TTC549 (cell line): ENCODE results near the gene RPL31.
A peak's percentile ranks its signal among the peaks of the same experiment; 100 is the strongest.

ENCODE experiments used
- FAIRE-seq: peaks from 2 replicates; lab custom pipeline; 2012; peaks lifted over from hg19 to GRCh38; lab: Jason Lieb, UNC

Gene RPL31

DNA sequence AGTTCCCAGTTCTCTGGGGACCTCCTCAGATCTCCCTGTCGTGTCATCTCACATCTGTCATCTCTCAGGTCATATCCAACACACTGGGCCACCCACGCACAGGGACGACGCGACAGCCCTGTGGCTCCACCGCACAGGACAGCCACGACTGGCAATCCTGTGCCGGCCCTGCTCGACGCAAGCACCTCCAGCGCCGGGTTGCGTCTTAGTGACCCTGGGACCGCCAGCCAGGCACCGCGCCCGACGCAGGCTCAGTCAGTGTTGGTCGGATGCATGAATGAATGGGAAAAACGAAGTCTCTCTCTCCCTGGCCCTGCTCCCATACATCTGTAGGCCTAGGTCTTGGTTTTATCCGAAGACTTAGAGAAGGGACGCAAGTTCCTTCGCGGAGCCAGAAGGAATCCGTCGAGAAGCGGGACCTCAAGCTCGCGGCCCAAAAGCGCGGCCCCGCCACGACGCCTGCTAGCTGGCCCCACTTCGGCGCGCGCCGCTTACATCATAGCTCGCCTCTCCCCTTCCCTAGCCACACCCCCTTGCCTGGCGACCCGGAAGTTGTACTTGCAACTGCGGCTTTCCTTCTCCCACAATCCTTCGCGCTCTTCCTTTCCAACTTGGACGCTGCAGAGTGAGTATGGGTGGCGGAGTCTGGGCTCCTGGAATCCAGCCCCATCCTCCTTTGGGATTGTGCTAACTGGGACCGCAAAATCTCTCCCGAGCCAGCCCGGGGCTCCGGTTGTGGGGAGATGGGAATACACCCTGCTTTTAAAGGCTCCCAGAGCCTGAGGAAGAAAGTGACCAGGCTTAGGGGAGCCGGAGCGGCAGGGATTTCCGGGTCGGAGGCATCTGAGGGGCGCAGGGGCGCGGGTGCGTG, at the start of gene RPL31:
RPL31 (plus strand) TSS at position 599 of the 871 bp plus-strand sequence. CDS start 413 bp downstream, outside the sequence.
- FAIRE-seq, result peak; percentile 55

DNA sequence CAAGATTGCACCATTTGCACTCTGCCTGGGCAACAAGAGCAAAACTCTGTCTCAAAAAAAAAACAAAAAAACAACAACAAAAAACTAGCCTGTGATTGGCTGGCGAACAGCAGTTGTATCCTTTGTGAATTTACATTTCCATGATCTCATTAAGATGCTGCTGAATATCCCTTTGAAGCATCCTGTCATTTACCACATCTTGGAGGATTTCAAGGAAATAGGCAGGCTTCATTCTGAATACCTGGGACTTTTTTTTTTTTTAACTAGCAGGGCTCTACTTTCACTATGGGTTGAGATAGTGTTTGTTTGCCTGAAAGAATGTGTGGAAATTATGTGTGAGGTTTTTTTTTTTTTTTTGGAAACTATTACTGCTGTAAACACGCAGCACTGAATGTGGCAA, 49.6 kb upstream of the RPL31 start:
- no peak for FAIRE-seq

DNA sequence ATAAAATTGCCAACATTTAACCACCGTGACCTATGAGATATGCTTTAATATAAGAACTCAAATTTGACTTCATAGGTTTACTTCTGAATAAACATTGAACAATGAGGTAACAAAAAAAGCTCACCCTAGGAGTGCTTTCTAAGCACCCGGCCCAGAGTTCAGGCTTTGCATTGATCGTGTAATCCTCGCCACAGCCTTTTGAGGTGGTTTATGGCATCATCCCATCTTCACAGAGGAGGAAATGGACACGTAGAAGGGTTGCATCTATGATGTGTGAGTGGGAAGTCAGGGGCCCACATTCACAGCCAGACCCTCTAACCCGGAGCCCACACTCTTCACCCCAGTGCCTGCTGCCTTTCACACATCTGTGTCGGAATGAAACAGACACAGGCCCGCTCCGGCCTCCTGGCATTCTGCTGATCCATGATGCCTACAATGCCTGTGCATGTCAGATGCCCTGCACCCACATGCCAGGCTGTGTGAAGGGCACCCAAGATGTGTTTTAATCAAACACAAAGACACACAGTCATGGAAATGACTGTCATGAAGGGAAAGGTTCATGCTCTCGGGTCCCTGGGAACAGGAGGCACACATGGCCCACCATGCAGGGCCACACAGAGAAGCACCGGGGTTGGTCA, 48.6 kb upstream of the RPL31 start:
- no peak for FAIRE-seq

DNA sequence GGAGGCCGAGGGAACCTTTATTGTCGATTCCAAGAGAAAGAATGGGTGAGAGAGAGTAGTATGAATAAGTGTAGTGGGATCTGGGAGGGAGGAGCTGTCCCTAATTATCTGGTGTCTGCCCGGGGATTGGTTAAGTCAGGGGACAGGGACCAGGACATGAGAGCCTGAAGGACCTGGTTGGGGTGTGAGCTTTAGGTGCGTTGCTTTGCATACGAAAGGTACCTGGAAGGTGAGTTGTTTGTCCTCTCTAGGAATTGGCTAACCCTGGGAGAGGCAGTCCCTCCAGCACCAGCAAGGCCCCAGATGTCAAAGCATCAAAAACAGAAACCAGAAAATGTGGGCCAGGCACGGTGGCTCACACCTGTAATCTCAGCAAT, 48.1 kb upstream of the RPL31 start:
- no peak for FAIRE-seq

DNA sequence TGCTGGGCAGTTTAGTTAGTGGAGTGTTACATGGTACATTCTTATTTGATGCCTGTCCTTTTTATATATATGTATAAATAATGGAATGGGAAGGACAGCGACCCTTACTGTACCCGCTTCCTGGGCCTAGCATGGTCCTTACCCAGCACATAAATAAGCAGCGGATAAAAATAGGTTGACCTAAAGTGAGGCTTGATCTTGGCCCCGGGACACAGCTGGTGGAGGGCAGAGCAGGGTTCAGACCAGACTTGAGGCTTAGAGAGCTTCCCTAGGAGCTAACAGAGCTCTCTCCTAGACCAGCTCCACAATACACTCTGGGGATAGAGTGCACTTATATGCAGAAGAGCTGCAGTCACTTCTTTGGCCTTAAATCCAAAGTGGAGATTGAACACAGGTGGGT, 46.9 kb upstream of the RPL31 start:
- FAIRE-seq, result no peak

DNA sequence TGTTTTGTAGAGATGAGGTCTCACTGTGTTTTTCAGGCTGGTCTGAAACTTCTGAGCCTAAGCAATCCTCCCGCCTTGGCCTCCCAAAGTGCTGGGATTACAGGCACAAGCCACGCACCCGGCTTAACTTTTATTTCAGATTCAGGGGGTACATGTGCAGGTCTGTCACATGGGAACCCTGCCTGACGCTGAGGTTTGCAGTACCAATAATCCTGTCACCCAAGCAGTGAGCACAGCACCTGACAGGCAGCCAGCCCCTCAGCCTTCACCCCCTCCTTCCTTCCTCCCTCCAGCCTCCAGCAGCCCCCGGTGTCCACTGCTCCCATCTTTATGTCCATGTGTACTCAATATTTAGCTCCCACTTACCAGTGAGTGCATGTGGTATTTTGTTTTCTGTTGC, 46.0 kb upstream of the RPL31 start:
- FAIRE-seq, result no peak

DNA sequence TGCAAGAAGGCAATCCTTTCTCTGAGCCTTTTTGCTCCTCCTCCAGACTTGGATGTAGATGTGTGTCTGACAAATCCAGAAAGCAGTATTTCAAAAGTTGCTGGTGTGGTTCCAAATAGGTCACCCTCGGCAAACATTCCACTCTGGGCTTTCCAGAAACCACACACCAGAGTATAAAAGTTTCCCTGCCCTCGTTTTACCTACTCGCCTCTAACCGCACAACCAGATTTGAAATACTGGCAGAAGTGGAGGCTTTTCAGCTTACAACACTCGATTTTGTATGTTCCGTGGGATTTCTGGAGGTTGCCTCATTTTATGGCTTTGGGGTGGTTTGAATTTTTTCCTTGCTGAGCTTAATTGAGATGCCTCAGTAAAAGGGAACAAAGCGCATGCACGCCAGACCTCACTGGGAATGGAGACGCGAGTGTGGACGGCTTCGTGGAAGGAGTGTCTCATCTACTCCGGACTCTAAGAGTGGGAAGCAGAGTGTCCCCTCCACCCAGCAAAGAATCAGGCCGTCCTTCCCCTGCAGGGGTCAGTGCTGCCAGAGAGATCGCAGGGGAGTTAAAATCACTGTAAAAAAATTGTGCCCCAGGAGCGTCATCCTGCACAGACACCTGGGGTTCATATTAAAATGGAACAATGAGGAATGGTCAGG, 44.0 kb upstream of the RPL31 start:
- no peak for FAIRE-seq

DNA sequence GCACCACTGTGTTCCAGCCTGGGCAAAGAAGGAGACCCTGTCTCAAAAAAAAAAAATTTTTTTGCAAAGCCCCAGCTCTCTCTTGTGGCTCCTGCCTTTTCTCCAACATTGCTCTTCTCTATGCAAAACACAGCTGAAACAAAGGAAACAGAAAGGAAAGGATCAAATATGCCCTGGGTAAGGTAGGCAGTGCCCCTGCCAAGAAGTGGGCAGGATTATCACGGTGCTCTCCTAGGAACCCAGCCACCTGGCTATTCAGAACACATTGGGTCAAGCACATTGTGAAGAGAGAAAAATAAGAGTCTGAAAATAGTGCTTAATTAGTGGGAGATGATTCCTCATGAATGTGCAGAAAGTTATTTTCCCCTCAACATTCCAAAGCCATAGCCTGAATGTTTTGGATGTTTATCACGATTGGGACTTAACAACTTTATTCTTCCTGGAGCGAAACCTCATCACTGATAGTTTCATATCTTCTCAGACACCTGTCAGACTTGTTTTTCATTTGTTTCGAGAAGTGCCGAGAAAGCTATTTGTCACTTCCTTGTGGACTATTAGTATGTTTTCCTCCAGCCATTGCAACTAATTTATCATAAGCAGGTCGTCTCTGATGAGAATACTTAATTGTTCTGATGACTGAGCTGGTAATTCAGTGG, 42.7 kb upstream of the RPL31 start:
- FAIRE-seq, result no peak

DNA sequence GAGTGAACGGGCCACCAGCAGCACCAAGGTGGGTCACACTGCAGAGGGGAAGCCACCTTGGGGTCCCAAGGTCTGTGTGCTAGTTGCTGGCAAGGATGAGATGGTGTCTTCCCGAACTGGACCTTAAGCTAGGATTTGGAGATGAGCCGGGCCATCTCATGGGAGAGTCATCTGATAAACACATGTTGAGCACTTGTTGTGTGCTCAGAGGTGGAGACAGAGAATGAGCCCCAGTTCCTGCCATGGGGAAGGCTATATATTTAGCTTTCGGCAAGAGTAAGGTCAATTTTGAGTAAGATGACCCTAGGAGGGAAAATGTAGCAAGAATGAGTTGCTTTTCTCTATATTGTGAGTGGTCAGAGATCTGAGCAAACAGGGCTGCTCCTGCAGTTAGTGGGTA, 41.4 kb upstream of the RPL31 start:
- no peak for FAIRE-seq

DNA sequence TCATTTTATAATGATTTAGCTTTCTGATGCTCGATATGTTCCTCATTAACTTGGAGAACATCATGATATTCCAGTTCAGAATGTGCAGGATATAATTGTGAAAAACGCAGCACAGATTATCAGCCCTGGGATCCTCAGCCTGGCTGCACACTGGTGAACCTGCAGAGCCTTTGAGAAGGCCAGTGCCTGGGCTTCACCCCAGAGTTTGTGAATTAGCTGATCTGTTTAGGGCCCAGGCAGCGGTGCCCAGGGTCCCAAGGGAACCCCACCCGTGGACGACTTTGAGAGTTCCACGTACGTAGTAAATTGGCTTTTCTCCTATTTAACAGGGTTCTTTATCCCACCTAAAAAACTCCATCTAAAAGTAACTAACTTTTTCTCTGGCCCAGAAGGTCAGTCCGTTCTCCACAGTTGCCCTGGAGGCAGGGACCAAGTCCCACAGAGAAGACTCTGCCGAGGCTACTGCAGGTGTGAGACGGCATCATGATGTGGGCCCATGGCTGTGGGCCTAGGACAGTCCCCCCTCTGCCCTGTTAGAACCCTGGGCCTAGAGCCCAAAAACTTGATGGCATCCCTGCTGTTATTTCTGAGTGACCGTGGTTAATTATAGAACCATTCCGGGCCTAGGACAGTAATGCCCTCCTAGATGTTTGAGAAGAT, 39.6 kb upstream of the RPL31 start:
- no peak for FAIRE-seq

DNA sequence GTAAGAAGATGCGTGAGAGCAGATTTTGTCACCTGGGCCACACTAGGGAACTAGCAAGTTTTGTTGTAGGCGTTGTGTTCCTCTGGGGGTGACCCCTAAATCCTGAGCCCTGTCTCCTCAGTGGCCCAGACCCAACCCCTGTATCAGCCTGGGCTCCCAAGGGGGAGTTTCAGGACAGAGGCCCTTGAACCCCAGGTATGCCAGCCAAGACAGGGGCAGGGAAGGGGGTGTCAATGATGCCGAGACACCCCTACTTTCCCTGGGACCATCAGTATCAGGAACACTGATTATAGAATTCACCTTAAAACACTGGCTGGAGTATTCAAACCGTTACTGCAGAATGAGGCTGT, 39.1 kb upstream of the RPL31 start:
- FAIRE-seq, result no peak

DNA sequence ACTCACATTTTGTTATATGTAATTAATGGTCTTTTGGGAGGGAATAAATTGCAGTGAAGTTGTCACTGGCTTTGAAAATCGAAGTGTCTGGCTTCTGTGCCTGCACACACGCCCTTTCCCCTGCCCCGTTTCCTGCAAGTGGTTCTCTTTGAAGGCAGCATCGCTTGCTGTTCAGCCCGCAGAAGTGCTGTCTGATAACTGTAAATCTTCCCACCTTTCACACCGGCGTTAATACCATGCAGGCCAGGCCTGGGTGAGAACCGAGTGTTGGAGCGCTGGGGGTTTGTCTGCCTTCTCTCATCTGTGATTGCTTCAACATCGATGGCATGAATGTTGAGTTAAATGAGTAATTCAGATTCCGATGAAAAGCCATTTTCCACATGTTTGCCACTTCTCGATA, 37.9 kb upstream of the RPL31 start:
- FAIRE-seq, result no peak

DNA sequence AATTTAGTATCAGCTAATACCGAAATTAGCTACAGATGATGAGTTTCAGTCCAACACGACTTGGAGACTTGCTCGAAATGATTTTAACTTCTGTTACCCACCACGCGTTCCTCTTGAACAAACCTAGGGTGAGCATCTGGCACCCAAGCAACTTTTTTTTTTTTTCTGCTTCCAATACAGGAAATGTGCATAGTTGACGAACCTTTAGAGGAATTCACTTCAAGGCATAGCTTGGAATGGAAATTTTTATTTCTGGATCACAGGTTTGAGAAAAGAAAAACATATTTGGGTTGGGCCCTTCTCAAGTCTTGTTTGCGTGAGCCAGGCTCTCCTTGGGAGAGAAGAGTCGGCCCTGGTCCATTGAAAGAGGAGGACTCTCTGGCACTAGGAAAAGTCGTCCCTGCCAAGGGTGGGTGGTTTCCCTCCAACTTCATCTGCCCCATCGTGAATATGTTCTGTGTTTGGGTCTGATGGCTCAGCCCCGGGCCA, 37.4 kb upstream of the RPL31 start:
- no peak for FAIRE-seq

DNA sequence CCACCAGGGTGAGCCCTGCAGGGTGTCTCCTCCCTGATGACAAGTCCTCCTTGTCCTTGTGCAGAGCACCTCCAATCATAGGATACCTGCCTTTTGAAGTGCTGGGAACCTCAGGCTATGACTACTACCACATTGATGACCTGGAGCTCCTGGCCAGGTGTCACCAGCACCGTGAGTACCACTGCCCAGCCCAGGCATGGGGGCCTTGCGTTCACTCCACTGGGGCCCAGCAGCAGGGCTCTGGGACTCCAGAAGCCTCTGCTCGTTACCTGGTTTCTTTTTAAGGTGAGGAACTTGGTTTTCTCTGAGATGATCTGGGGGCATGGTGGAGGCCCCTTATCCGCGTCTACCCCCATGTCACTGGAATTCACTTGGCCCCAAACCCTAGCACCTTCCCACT, 36.5 kb upstream of the RPL31 start:
- no peak for FAIRE-seq

DNA sequence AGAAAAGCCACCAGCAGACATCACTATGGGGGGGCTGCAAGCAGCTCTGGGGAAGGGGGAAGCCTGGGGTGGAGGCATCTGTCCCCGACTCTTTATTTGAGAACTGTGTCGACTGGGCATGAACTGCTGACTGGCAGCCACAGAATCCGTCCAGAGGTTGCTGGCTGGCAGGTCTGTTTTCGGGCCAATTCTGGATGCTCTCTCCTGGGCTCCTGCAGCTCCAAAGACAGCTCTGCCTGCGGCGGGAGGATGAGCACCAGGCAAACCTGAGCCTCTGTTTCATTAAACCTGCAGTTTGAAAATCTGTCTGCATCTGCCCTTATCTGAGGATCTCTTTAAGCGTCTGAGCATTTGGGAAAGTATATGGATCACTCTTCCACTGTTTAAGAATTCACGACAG, 34.4 kb upstream of the RPL31 start:
- no peak for FAIRE-seq

DNA sequence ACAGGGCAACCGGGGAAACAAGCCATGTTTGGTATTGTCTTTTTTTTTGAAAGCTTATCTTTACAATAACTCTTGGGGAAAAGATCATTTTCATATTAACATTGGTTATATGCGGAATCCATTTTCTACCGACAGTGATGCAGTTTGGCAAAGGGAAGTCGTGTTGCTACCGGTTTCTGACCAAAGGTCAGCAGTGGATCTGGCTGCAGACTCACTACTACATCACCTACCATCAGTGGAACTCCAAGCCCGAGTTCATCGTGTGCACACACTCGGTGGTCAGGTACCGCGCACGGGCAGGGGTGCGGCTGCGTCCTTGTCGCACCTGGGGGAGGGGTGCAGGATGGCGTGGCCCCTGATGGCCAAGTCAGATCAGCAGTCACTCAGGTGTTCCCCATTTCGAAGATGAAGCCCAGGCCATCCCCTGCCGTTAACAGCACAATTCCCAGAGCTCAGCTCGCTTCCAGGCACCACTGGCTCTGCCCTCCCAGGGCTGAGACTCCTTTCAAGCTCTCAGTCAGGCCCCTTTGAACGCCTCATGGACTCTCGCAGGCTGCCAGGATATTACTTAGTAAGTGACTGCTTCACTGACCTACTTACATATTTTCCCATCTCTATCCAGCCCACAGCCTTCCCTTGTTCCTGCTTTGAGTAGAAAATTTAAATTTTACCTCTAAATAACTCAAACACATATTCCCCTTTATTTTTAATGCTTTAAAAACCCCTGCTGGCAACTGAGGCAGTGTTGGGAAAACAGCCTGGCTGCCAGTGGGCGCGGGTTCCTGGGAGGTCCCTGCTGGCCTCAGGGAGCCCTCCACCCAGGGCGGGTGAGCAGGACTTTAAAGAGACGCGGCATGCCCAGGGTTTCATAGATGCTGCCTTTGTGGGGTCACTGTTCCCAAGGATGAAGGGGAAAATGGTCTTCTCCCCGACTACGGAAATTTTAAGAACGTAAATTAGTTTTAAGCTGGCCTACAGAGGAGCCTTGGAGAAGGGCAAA, 33.6 kb upstream of the RPL31 start:
- FAIRE-seq, result no peak

DNA sequence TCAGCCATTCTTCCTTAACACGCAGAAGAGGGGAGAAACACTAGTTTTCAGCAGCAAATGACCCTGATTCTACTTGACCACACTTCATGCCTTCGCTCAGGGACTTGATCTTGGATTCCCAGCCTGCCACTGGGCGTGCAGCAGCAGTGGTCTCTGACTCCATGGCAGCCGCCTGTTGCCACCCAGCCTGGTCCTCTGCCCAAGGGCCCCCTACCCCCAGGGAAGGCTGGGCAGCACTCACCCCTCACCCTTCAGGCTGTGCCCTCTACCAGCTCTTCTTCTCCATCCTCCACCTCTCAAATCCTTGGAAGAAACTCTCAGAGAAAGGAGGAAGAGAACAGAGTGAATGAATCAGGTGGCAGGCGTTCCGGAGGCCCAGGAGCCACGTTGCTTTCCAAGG, 32.1 kb upstream of the RPL31 start:
- no peak for FAIRE-seq

DNA sequence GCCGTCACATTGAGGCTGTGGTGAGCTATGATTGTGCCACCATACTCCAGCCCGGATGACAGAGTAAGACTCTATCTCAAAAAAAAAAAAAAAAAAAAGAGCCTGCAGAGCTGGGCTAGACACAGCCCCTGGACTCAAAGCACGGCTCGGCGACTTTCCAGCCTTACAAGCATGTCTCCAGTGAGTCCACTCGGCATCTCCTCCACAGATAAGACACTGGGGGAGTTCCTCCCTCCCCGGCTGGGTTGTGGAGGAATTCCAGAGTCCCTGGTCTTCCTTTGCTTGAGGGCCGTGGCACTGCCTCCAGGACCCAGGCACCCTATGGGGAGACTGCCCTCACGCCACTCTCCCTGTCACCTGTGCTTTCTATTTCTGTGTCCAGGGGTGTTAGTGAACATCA, 30.9 kb upstream of the RPL31 start:
- no peak for FAIRE-seq

DNA sequence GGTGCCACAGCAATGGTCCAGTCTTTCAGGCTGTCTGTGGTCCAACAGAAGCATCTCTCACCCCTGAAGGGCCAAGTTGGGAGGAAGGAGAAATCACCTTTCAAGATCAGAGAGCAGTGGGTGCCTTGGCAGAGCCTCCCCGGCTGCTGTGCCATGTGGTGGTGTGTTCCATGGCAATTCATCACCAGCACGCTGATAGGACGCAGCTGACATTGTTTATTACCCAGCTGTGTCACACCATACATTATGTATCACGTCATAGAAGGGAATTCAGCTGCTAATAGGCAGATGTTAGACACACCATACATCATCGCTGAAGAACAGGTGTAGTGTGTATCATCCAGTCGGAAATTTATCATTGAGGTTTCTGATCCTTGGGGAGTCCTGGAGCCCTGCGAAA, 29.6 kb upstream of the RPL31 start:
- FAIRE-seq, result no peak

DNA sequence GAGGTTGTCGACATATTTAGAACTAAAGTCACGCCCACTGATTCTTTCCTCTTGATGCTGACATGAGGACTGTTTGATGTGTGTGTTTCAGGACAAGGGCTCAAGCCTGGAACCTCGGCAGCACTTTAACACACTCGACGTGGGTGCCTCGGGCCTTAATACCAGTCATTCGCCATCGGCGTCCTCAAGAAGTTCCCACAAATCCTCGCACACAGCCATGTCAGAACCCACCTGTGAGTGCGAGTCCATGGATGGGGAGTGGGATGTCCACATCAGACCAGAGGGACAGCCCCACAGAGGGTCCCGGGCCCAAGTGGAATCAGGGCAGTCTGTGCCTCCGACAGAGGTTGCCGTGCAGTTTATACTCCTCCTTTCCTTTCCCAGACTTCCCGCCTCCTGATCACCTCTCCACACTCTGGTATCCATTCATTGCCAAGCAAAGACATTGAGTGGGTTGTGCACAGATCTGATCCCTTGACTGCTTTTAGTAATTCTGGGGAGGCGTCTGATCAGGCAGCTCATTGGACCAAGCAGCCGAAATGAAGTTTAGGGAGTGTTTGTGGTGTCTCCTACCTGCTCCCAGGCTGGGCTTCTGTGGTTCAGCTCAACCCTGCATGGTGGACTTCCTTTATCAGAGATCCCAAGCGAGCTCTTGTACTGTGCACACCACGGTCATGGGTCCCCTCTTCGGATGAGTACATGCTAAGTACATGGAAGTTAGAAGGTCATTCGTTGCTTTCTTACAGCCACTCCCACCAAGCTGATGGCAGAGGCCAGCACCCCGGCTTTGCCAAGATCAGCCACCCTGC, 27.2 kb upstream of the RPL31 start:
- no peak for FAIRE-seq

DNA sequence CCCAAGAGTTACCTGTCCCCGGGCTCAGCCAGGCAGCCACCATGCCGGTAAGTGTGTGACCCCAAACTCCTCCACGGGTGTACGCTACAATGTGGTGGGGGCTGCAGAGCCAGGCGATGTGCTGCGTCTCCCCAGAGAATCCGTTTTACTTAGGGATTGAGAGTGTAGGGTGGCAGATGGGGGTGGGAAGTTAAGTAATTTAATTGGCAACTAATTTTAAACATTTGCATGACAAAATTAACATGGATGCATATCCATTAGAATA, 26.6 kb upstream of the RPL31 start:
- FAIRE-seq, result no peak
